Heart right ventricle (tissue), 16 donors: ENCODE measurements around the gene PRSS50. TPM values are rescaled to one million over a fixed set of nuclear protein-coding genes. Genes with fewer than 3 reads are reported as not detected.

Experiments used
- ATAC-seq, 8 donors: fragments of 200-7000 bp; cut with Tn5 transposase; one replicate each; pipeline ENCODE4 v1.9.1; 2020; ENCODE audit warnings: mild to moderate bottlenecking in 8 of 8, moderate library complexity in 8 of 8, moderate number of reproducible peaks in 1 of 8
- DNase-seq, 2 donors: peaks; one replicate each; pipeline ENCODE4 v3.0.0-alpha.2; 2020
- H3K27ac ChIP-seq, 10 donors: fragments of 200-600 bp; sonication (generic) in 2 of 10; one replicate each; pipeline versions ENCODE4 v1.5.0 to v1.8.0; 2020 to 2022; ENCODE audit warnings: mild to moderate bottlenecking in 3 of 10
- H3K27me3 ChIP-seq, 7 donors: fragments of 200-600 bp; one replicate each; pipeline ENCODE4 v1.8.0; 2021 to 2022; ENCODE audit warnings: mild to moderate bottlenecking in 2 of 7
- H3K36me3 ChIP-seq, 9 donors: fragments of 200-600 bp; sonication (generic) in 1 of 9; one replicate each; pipeline versions ENCODE4 v1.5.0 to v1.8.0; 2020 to 2022; ENCODE audit warnings: mild to moderate bottlenecking in 2 of 9
- H3K4me1 ChIP-seq, 9 donors: fragments of 200-600 bp; sonication (generic) in 1 of 9; one replicate each; pipeline versions ENCODE4 v1.5.0 to v1.8.0; 2020 to 2022; ENCODE audit warnings: mild to moderate bottlenecking in 4 of 9
- H3K4me3 ChIP-seq, 10 donors: fragments of 200-600 bp; sonication (generic) in 2 of 10; one replicate each; pipeline versions ENCODE4 v1.5.0 to v1.8.0; 2020 to 2022; ENCODE audit warnings: mild to moderate bottlenecking in 7 of 10, moderate library complexity in 2 of 10
- H3K9me3 ChIP-seq, 11 donors: fragments of 200-600 bp in 10 of 11; sonication (generic) in 2 of 11; one replicate each; pipeline versions ENCODE4 v1.5.0 to v1.8.0; 2013 to 2022; ENCODE audit warnings: mild to moderate bottlenecking in 2 of 11, control low read depth in 1 of 11, moderate library complexity in 1 of 11
- CTCF ChIP-seq, 9 donors: fragments of 200-600 bp; sonication (generic) in 2 of 9; IDR thresholded peaks; one replicate each; pipeline versions ENCODE4 v1.5.0 to v1.8.0; 2021 to 2022; ENCODE audit warnings: antibody characterized with exemption in 9 of 9, mild to moderate bottlenecking in 5 of 9, moderate library complexity in 1 of 9
- WGBS, 2 donors: extraction: QIAGEN DNeasy Blood & Tissue Kit; methylation state at CpG; one replicate each; pipeline ENCODE4 v1.1.7; 2013; ENCODE audit warnings: inconsistent platforms in 1 of 2; 5-methylcytosine and 5-hydroxymethylcytosine counted together
- intact Hi-C, 10 donors: fragments of 100-400 bp; cut with DNase I; formaldehyde crosslinking; loops; one replicate each; pipeline versions ENCODE4 v1.11.1 to v1.14.2; 2022
- polyA plus RNA-seq, 2 donors: library from polyadenylated mRNA; stranded (reverse); fragments of 200-250 nt; gene quantifications; one replicate each; pipeline ENCODE4 v1.2.3, GENCODE V29; 2013
- total RNA-seq, 10 donors: library from RNA; stranded (reverse); fragmentation: NEBNext Ultra II Directional in 3 of 10; extraction: Animal tissue kit (Norgen Biotek cat#: 25700) in 3 of 10; gene quantifications; one replicate each; pipeline versions ENCODE4 v1.2.1 to v1.2.4, GENCODE V29; 2021 to 2023
- donor health status: Arrhythmogenic right ventricular cardiomyopathy.
- donor health status: ischemic (EF 13 %, LVEDD 7.1; RV severe dilation, severe dysfunction).
- donor health status: healthy with polysubstance abuse.
- donor health status: DM: no; HTN: yes; CAD: no.
- donor health status: DM: no; HTN: no; CAD: no.
- donor health status: ischemic (EF 25% LVEDD 6.9; RV normal size, moderate dysfunction).
- donor health status: ischemic (EF 25% LVEDD 5.7; RV mildly dilated, moderate dysfunction).
- donor health status: healthy.
- donor health status: DM: yes; HTN: yes; CAD: no.
- donor health status: Ischemic cardiomyopathy.
- donor health status: ischemic (EF 35%, LVEDD 5.7; RV mildly dilated, moderate dysfunction).
- donor health status: nonischemic (EF 11% LVEDD 7.7; RV severe dilation, severe dysfunction).
- donor health status: DM: yes; HTN: yes; CAD: no.
- donor health status: PGD.
- donor health status: ischemic (EF 29% LVEDD 5.4; RV normal size, mild dysfunction).
- donor health status: nonischemic (EF 23%, LVEDD 6.1; RV moderate dilation, normal function).

The PRSS50 gene
- total and polyA plus RNA-seq, 12 donors: 0.09 to 0.88 (median 0.31) TPM; not detected in 2

GRCh38 chr3:46695177-46695961, 22.3 kb downstream of the PRSS50 start:
- DNase-seq (peak; percentile 65 to 77), ATAC-seq (peak; percentile 5 to 65 (median 44))
- Histone ChIP-seq H3K4me3 (no peak overlapping the region), H3K36me3 (no peaks in the 10 kb centered on the region), H3K4me1 (peaks cover 66 to 89% (median 79%) of the 10 kb centered on the region in 9 donors), H3K27ac (peak overlapping the region; percentile 76 to 99 (median 92)), H3K27me3 (peaks cover 0 to 11% (median 0%) of the 10 kb centered on the region in 7 donors), H3K9me3 (no peaks in the 10 kb centered on the region)
- intact Hi-C loops: loop anchor here in 2 of 10 donors (2.0 to 10.0 kb wide), 4 partner anchors 31 to 211 kb away; partner anchors contain the start of gene LRRC2 (in 1 of the 2)
- TF ChIP-seq CTCF (IDR thresholded peaks at IDR 0.05): peak in 6 of 9 donors; percentile 17 to 30 (median 24)
- 56 to 71% methylated on average over 11 of the region's 11 CpGs for WGBS, 2 donors

- peaks cover 0 to 8% (median 0%) of the 10 kb centered on the region in 7 donors for H3K27me3 ChIP-seq
- H3K9me3 ChIP-seq: no peaks in the 10 kb centered on the region
- WGBS, 2 donors: 96 to 100% methylated on average over 3 of the region's 3 CpGs
- H3K4me1 ChIP-seq: peaks cover 61 to 89% (median 79%) of the 10 kb centered on the region in 9 donors
- H3K27ac ChIP-seq: peak overlapping the region; percentile 76 to 99 (median 92)
- TF ChIP-seq CTCF (IDR thresholded peaks at IDR 0.05): no peak
- peak overlapping the region in 1 of 10 donors; percentile 92 for H3K4me3 ChIP-seq
- no peak for DNase-seq
- intact Hi-C loops: loop anchor here in 2 of 10 donors (2.0 to 10.0 kb wide), 3 partner anchors 30 to 210 kb away; partner anchors contain the start of gene LRRC2 (in 1 of the 2)
- ATAC-seq: no peak
- H3K36me3 ChIP-seq: no peaks in the 10 kb centered on the region
Observed at GRCh38 chr3:46694520-46694919, 23.1 kb downstream of the PRSS50 start.

- ATAC-seq: peak in 7 of 8 donors; percentile 0 to 19 (median 1)
- no peak for DNase-seq
- Histone ChIP-seq H3K9me3 (no peaks in the 10 kb centered on the region), H3K4me3 (peak overlapping the region; percentile 61 to 95 (median 86)), H3K4me1 (peaks cover 60 to 87% (median 79%) of the 10 kb centered on the region in 9 donors), H3K27me3 (peaks cover 0 to 8% (median 0%) of the 10 kb centered on the region in 7 donors), H3K36me3 (peaks cover 0 to 5% (median 0%) of the 10 kb centered on the region in 9 donors), H3K27ac (peak overlapping the region; percentile 90 to 99 (median 93))
- intact Hi-C loops: loop anchor here in 2 of 10 donors (2.0 to 10.0 kb wide), 3 partner anchors 29 to 209 kb away; partner anchors contain the start of gene LRRC2 (in 1 of the 2)
- 13 to 36% methylated on average over 26 to 29 of the region's 30 CpGs for WGBS, 2 donors
- no peak for TF ChIP-seq CTCF (IDR thresholded peaks at IDR 0.05)
Observed at GRCh38 chr3:46693892-46694226, 23.8 kb downstream of the PRSS50 start.

- intact Hi-C loops: loop anchor here in 2 of 10 donors (10.0 kb wide), 2 partner anchors 128 to 208 kb away; partner anchors contain the start of gene LRRC2 (in 1 of the 2)
- no peak for TF ChIP-seq CTCF (IDR thresholded peaks at IDR 0.05)
- Histone ChIP-seq H3K9me3 (no peaks in the 10 kb centered on the region), H3K27ac (peak within 1 kb of the TSS; percentile 90 to 99 (median 93)), H3K4me1 (peaks cover 60 to 90% (median 81%) of the 10 kb centered on the region in 9 donors), H3K27me3 (peaks cover 0 to 8% (median 0%) of the 10 kb centered on the region in 7 donors), H3K36me3 (peaks cover 0 to 11% (median 3%) of the 10 kb centered on the region in 9 donors), H3K4me3 (peak within 1 kb of the TSS; percentile 61 to 95 (median 86))
- WGBS, 2 donors: 1% methylated on average over 56 to 69 of the region's 71 CpGs
- ATAC-seq (peak; percentile 60 to 79 (median 63)), DNase-seq (peak; percentile 64 to 69)
Observed at GRCh38 chr3:46693038-46693891, 24.4 kb downstream of the PRSS50 start, which contains the start of gene ALS2CL. Gene ALS2CL, minus strand, starts transcription at chr3:46693679. Its CDS starts 4,239 bp downstream, at chr3:46689440.
